ENCODE measurements around the gene TMEM214.

The TMEM214 gene

GRCh38 chr2:27039426-27039825 is 6.7 kb downstream of the TMEM214 start:
- H3K4me3 ChIP-seq (ENCODE audit: low read depth, low read length) = no peak overlapping the region

- H3K4me3 ChIP-seq (ENCODE audit: low read depth, low read length) = no peak overlapping the region
These were observed 7.1 kb downstream of the TMEM214 start for GRCh38 chr2:27039871-27040270.

- no peak overlapping the region for H3K4me3 ChIP-seq (ENCODE audit: low read depth, low read length)
These were observed 7.5 kb downstream of the TMEM214 start for GRCh38 chr2:27040282-27040681.

GRCh38 chr2:27041752-27042151 is 9.0 kb downstream of the TMEM214 start:
- no peak overlapping the region for H3K4me3 ChIP-seq (ENCODE audit: low read depth, low read length)

- H3K4me3 ChIP-seq (ENCODE audit: low read depth, low read length) = no peak overlapping the region
These were observed 9.4 kb downstream of the TMEM214 start for GRCh38 chr2:27042159-27042661.

GRCh38 chr2:27042985-27043634 is 10.3 kb downstream of the TMEM214 start:
- no peak overlapping the region for H3K4me3 ChIP-seq (ENCODE audit: low read depth, low read length)

GRCh38 chr2:27049422-27050280 is 16.9 kb downstream of the TMEM214 start:
- H3K4me3 ChIP-seq (ENCODE audit: low read depth, low read length) = peak overlapping the region; percentile 72

GRCh38 chr2:27050281-27050995 is 17.7 kb downstream of the TMEM214 start:
- peak overlapping the region; percentile 72 for H3K4me3 ChIP-seq (ENCODE audit: low read depth, low read length)

- peak within 1 kb of the TSS; percentile 72 for H3K4me3 ChIP-seq (ENCODE audit: low read depth, low read length)
These were observed 18.5 kb downstream of the TMEM214 start, which contains the start of gene AGBL5 for GRCh38 chr2:27050996-27051901. TSS of gene AGBL5 (plus strand) at chr2:27051668. CDS start at chr2:27052959, 1,291 bp downstream.

- H3K4me3 ChIP-seq (ENCODE audit: low read depth, low read length) = peak overlapping the region; percentile 72
These were observed 19.3 kb downstream of the TMEM214 start for GRCh38 chr2:27051902-27052645.

- no peak overlapping the region for H3K4me3 ChIP-seq (ENCODE audit: low read depth, low read length)
These were observed 20.6 kb downstream of the TMEM214 start for GRCh38 chr2:27053321-27053720.

GRCh38 chr2:27053776-27054175 is 21.0 kb downstream of the TMEM214 start:
- no peak overlapping the region for H3K4me3 ChIP-seq (ENCODE audit: low read depth, low read length)

GRCh38 chr2:27054721-27055120 is 22.0 kb downstream of the TMEM214 start:
- no peak overlapping the region for H3K4me3 ChIP-seq (ENCODE audit: low read depth, low read length)

GRCh38 chr2:27057184-27057583 is 24.4 kb downstream of the TMEM214 start:
- H3K4me3 ChIP-seq (ENCODE audit: low read depth, low read length) = no peak overlapping the region

- H3K4me3 ChIP-seq (ENCODE audit: low read depth, low read length) = no peak overlapping the region
These were observed 25.4 kb downstream of the TMEM214 start for GRCh38 chr2:27058210-27058609.

- H3K4me3 ChIP-seq (ENCODE audit: low read depth, low read length) = no peak overlapping the region
These were observed 26.5 kb downstream of the TMEM214 start for GRCh38 chr2:27059141-27059820.

- H3K4me3 ChIP-seq (ENCODE audit: low read depth, low read length) = no peak overlapping the region
These were observed 27.6 kb downstream of the TMEM214 start for GRCh38 chr2:27060323-27060722.

- H3K4me3 ChIP-seq (ENCODE audit: low read depth, low read length) = no peak overlapping the region
These were observed 32.4 kb downstream of the TMEM214 start for GRCh38 chr2:27065128-27065527.

- H3K4me3 ChIP-seq (ENCODE audit: low read depth, low read length) = no peak overlapping the region
These were observed 34.6 kb downstream of the TMEM214 start for GRCh38 chr2:27067385-27067784.
